ENCODE data around the gene PNKD.
A peak's percentile ranks its signal among the peaks of the same experiment; 100 is the strongest.

The PNKD gene

DNA sequence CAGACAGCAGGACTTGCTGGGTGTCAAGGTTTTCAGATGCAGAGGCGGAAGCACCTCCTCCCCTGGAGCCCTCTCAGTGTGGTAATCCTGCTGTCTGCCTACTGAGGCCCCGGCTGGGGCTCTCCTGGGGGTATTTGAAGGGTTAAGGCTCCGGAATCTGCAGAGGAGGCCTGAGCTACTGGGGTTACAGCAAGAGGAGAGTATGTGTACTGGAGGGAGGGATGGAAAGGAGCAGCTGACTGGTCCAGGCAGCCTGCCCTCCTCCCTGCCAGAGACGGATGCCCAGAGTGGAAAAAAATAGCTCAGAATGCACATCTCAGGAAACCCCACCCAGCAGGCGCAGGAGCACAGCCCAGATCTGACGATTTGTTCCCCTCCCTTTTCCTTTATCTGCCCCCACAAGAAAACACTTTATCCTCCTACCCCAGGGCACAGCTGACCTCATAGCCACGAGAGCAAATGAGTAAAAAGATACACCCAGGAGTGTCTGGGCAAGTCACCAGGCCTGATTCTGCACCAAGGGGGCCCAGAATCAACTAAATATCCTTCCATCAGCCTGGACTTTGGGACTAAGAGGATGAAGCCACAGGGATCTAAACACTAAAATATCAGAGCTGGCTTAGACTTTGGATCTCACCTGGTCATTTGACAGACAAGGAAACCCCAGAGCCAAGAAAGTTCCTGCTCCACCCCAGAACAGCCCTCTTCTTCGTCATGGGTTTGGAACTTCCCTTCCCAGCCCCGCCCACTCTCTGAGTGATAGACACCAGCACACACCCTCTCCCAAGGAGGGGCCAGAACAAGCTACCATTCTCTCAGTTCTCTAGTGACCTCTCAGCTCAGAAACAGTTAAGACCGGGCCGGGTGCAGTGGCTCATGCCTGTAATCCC is 16.5 kb downstream of the PNKD start:
- H2AFZ ChIP-seq (ENCODE audit: low read depth, low read length): peak overlapping the region; percentile 86
- TF ChIP-seq EZH2phosphoT487 (IDR thresholded peaks at IDR 0.05; ENCODE audit: low read depth) (no peak), CTCF (IDR thresholded peaks at IDR 0.05; ENCODE audit: low read depth, low read length) (no peak)
- H3K79me2 ChIP-seq (ENCODE audit: low read length): 0 out of 2 replicates have a peak, but pooled peaks cover 2% of the 10 kb centered on the region
- no peaks in the 10 kb centered on the region for H3K36me3 ChIP-seq (replicated peaks; ENCODE audit: low read depth, low read length)
- no peaks in the 10 kb centered on the region for H3K27me3 ChIP-seq (ENCODE audit: low read depth, low read length)
- H3K4me1 ChIP-seq (ENCODE audit: low read length): peaks cover 30% of the 10 kb centered on the region
- no peaks in the 10 kb centered on the region for H4K20me1 ChIP-seq (ENCODE audit: insufficient read depth, low read length)
- peak overlapping the region; percentile 83 for H3K27ac ChIP-seq (ENCODE audit: low read length)
- peak overlapping the region; percentile 96 for H3K4me3 ChIP-seq (ENCODE audit: low read length)
- peak overlapping the region; percentile 93 for H3K4me2 ChIP-seq (ENCODE audit: low read length)
- no peaks in the 10 kb centered on the region for H3K9me3 ChIP-seq (ENCODE audit: insufficient read depth, low read length)
- H3K9ac ChIP-seq (ENCODE audit: low read length): peak overlapping the region; percentile 89

DNA sequence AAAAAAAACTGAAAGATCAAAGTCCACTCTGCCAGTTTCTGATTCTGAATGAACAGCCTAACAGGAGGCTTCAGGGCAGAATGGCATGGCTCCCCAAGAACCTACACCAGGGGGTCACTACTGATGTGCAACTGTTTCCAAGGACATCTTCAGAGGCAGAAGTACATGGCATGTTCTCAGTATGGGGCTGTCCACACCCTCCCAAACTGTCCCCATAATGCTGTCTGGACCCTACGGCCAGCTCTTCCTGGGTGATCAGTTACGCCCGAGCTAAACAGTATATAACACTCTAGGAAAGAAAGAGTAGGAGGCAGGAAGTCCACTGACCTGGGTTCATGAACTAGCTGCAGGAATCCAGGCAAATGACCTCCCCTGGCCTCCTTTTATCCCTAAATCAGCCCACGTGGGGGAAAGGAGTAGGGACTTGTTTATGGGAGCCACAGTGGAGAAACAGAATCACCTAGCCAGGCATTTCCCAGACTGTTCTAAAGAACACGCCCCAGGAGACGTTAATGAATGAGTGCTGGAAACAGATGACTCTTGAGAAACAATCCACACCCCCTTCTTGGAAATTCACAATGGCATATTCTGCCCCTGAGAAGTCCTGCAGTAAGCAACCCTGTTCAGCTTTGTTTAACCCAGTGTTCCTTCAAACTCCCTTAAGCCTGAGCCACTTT is 19.5 kb downstream of the PNKD start:
- Histone ChIP-seq H4K20me1 (ENCODE audit: insufficient read depth, low read length) (no peaks in the 10 kb centered on the region), H3K4me2 (ENCODE audit: low read length) (no peak overlapping the region), H3K79me2 (ENCODE audit: low read length) (0 out of 2 replicates have a peak, but pooled peaks cover 2% of the 10 kb centered on the region), H3K9ac (ENCODE audit: low read length) (no peak overlapping the region), H3K9me3 (ENCODE audit: insufficient read depth, low read length) (no peaks in the 10 kb centered on the region), H3K27ac (ENCODE audit: low read length) (no peak overlapping the region), H3K27me3 (ENCODE audit: low read depth, low read length) (no peaks in the 10 kb centered on the region), H3K4me1 (ENCODE audit: low read length) (peaks cover 34% of the 10 kb centered on the region), H2AFZ (ENCODE audit: low read depth, low read length) (no peak overlapping the region), H3K36me3 (replicated peaks; ENCODE audit: low read depth, low read length) (no peaks in the 10 kb centered on the region), H3K4me3 (ENCODE audit: low read length) (no peak overlapping the region)
- TF ChIP-seq EZH2phosphoT487 (IDR thresholded peaks at IDR 0.05; ENCODE audit: low read depth): no peak

DNA sequence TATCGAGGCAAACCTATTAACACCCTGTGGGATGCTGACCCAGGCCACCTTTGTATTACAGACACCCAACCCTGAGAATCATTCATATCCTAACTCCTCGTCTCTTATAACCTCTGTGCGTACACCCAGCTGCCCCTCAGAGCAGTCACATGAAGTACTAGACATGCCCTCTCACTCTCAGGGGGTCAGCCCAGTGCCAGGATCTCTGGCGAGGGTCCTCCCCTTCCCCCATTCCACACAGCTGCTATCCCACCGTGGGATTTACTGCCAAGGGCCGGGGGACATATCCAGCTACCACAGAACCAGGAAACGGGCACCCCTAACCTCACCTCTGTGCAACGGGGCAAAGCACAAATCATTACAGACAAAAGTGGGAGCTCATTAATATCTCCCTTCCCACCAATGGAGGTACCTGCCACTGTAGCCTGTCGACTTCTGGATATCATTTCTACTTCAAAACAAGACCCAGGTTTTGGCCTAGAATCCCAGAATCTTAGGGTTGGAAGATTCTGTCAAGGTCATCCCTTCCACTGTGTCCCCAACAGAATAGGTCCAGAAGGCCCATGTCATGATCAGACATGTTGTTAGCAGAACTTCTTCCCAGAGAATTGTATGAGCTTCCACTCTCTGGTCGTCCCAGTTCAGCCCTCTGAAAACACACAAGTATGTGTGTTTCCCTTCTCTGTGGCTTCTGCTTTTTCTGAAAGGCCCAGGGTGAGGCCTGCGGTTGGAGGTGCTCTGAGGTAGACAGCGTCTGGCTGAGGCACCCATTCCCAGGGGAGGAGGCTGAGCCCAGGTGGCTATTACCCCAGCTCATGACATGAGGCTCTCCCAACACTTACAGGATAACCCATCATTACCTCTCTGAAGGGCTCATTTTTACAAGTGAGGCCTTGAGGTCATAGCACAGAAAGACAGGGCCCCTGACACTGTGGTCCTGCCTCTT is 20.3 kb downstream of the PNKD start:
- Histone ChIP-seq H3K79me2 (ENCODE audit: low read length) (0 out of 2 replicates have a peak, but pooled peaks cover 2% of the 10 kb centered on the region), H3K9ac (ENCODE audit: low read length) (peak overlapping the region; percentile 11; the same call in 1 of the 2 replicates)

More for the DNA sequence above, 20.3 kb downstream of the PNKD start:
- peak overlapping the region; percentile 75 for H3K4me2 ChIP-seq (ENCODE audit: low read length)
- TF ChIP-seq CTCF (IDR thresholded peaks at IDR 0.05; ENCODE audit: low read depth, low read length) (no peak), EZH2phosphoT487 (IDR thresholded peaks at IDR 0.05; ENCODE audit: low read depth) (no peak)
- H3K27ac ChIP-seq (ENCODE audit: low read length): peak overlapping the region; percentile 26
- H3K4me1 ChIP-seq (ENCODE audit: low read length): peaks cover 38% of the 10 kb centered on the region
- no peaks in the 10 kb centered on the region for H3K27me3 ChIP-seq (ENCODE audit: low read depth, low read length)
- peak overlapping the region; percentile 79 for H3K4me3 ChIP-seq (ENCODE audit: low read length)
- no peaks in the 10 kb centered on the region for H4K20me1 ChIP-seq (ENCODE audit: insufficient read depth, low read length)
- peak overlapping the region; percentile 71; the same call in 1 of the 2 replicates for H2AFZ ChIP-seq (ENCODE audit: low read depth, low read length)
- H3K9me3 ChIP-seq (ENCODE audit: insufficient read depth, low read length): no peaks in the 10 kb centered on the region
- no peaks in the 10 kb centered on the region for H3K36me3 ChIP-seq (replicated peaks; ENCODE audit: low read depth, low read length)
